Measurements from ENCODE around the gene ZNF70. TPM values are rescaled to one million over a fixed set of nuclear protein-coding genes. Genes with fewer than 3 reads are reported as not detected.

Gene ZNF70
- total and polyA plus RNA-seq, 7 donors, result 0.23 to 5.5 (median 2.6) TPM

DNA sequence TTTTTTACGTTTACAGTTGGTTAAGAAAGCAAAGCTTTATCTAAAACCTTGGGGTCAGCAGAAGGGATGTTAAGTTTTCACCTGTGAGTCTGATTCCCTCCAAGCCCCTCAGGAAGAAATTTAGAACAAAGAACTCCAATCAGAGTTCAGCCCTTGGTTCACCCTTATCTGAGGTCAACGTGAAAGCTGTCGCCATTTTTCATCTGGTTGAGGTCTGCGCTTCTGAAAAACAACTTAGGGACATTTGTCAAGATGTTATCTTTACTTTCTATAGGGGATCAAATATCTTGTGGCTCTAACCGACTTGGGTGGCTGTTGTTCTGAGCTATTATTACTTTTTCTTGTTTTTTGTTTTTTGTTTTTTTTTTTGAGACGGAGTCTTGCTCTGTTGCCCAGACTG, 30.1 kb downstream of the ZNF70 start:
- no peaks in the 10 kb centered on the region for H3K9me3 ChIP-seq
- no peak for TF ChIP-seq EP300 (IDR thresholded peaks at IDR 0.05)
- no peak for TF ChIP-seq POLR2AphosphoS5 (IDR thresholded peaks at IDR 0.05)
- TF ChIP-seq CTCF (IDR thresholded peaks at IDR 0.05), result no peak
- TF ChIP-seq POLR2A (IDR thresholded peaks at IDR 0.05), result no peak
- DNase-seq, result no peak
- no peaks in the 10 kb centered on the region for H3K36me3 ChIP-seq
- no peak overlapping the region for H3K4me3 ChIP-seq
- intact Hi-C loops (cut with DNase I), result no loop called here
- H3K4me1 ChIP-seq, result peaks cover 0 to 12% (median 11%) of the 10 kb centered on the region in 4 donors
- 84% methylated on average over 6 of the region's 6 CpGs for WGBS, 2 donors
- no peak overlapping the region for H3K27ac ChIP-seq
- H3K27me3 ChIP-seq, result no peaks in the 10 kb centered on the region

GRCh38 chr22:23718371-23719165, 32.3 kb downstream of the ZNF70 start:
- no peak for DNase-seq
- peaks cover 0 to 12% (median 6%) of the 10 kb centered on the region in 4 donors for H3K36me3 ChIP-seq
- H3K4me3 ChIP-seq, result no peak overlapping the region
- peaks cover 0 to 21% (median 14%) of the 10 kb centered on the region in 4 donors for H3K4me1 ChIP-seq
- TF ChIP-seq POLR2AphosphoS5 (IDR thresholded peaks at IDR 0.05) (no peak), EP300 (IDR thresholded peaks at IDR 0.05) (no peak), POLR2A (IDR thresholded peaks at IDR 0.05) (no peak), CTCF (IDR thresholded peaks at IDR 0.05) (no peak)
- H3K27ac ChIP-seq, result no peak overlapping the region
- no peaks in the 10 kb centered on the region for H3K9me3 ChIP-seq
- H3K27me3 ChIP-seq, result no peaks in the 10 kb centered on the region
- WGBS, 2 donors, result 85 to 88% methylated on average over 17 of the region's 17 CpGs
- intact Hi-C loops (cut with DNase I), result loop anchor here (5.0 kb wide), 2 partner anchors 49 to 139 kb away; partner anchors contain the start of genes CHCHD10 and SLC2A11

DNA sequence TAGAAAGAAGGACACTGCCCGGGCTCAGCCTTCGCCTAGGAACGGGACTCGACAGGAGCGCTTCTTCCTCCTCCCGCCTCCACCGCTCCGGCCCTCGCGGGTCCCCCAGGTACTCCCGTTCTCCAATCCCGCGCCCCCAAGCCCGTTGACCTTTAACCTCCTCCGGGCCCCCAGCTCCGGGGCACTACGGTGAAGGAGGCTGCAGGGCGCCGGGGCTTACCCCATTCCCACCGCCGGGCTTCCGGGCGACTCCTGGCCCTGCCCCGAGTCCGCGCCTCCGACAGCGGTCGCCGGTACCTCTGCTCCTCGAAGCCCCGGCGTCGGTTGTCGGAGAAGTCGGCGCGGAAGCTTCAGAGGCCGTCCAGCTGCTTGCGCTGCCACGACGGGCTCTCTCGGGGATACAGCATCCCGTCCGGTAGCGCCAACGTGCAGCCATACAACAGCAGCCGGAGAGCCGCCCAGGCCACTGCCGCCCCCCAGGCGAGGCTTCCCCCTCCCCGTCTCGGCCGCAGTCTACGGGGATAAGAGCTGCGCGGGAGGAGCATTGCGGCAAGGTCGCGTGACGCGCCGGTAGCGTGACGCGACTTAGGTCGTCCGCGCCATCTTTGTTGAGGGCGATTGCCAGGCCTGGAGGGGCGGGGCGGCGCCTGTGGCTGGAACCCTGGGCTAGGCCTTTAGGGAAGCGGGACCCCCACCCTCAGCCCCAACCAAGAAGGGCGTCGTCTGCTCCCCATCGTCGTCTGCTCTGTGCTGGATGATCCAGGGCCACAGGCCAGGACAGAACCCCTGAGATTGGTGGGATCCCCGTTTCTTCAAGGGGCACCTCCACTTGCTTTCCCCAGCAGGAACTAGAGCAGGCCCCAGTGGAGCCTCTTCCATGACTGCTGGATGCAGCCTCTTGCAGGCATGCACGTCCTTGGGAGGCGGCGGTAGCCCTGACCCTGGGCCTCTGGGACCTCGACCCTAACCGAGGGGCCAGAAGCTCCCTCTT, 33.8 kb downstream of the ZNF70 start:
- Histone ChIP-seq H3K27me3 (no peaks in the 10 kb centered on the region), H3K4me1 (peaks cover 0 to 21% (median 14%) of the 10 kb centered on the region in 4 donors), H3K4me3 (peak overlapping the region; percentile 68 to 89 (median 79)), H3K36me3 (peaks cover 0 to 26% (median 12%) of the 10 kb centered on the region in 4 donors), H3K9me3 (no peaks in the 10 kb centered on the region), H3K27ac (peak overlapping the region; percentile 70 to 81 (median 78))
- 6% methylated on average over 84 of the region's 84 CpGs for WGBS, 2 donors
- peak; percentile 47 to 77 for TF ChIP-seq POLR2A (IDR thresholded peaks at IDR 0.05)
- peak; percentile 86 to 97 (median 88) for TF ChIP-seq POLR2AphosphoS5 (IDR thresholded peaks at IDR 0.05)
- no peak for TF ChIP-seq EP300 (IDR thresholded peaks at IDR 0.05)
- TF ChIP-seq CTCF (IDR thresholded peaks at IDR 0.05), result no peak
- intact Hi-C loops (cut with DNase I), result loop anchor here (5.0 kb wide), 2 partner anchors 50 to 140 kb away; partner anchors contain the start of genes CHCHD10 and SLC2A11
- peak; percentile 93 for DNase-seq

DNA sequence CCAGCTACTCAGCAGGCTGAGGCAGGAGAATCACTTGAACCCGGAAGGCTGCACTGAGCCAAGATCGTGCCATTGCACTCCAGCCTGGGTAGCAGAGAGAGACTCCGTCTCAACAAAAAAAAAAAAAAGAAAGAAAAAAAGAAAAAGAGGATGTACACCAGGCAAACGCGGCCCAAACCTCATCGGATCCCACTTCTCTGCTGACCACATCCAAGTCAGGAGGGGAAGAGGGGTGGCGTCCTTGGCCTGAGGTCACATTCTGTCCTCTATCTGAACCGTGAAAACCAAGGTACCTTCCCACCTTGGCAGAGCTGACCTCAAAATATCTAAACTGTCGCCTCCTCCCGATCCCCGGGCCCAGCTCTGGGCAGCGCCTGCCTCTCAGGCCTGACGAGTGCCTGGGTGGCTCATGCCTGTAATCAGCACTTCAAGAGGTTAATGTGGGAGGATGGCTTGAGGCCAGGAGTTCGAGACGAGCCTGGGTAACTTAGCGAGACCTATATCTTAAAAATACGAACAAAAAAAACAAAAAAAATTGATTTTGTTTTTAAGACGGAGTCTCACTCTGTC, 35.0 kb downstream of the ZNF70 start:
- intact Hi-C loops (cut with DNase I), result loop anchor here (5.0 kb wide), 2 partner anchors 51 to 141 kb away; partner anchors contain the start of genes CHCHD10 and SLC2A11
- H3K4me3 ChIP-seq, result peak overlapping the region in 3 of 4 donors; percentile 68 to 83 (median 75)
- H3K36me3 ChIP-seq, result peaks cover 0 to 38% (median 21%) of the 10 kb centered on the region in 4 donors
- H3K9me3 ChIP-seq, result no peaks in the 10 kb centered on the region
- WGBS, 2 donors, result 76 to 84% methylated on average over 18 of the region's 18 CpGs
- no peak for TF ChIP-seq POLR2AphosphoS5 (IDR thresholded peaks at IDR 0.05)
- H3K27ac ChIP-seq, result no peak overlapping the region
- no peaks in the 10 kb centered on the region for H3K27me3 ChIP-seq
- H3K4me1 ChIP-seq, result peaks cover 0 to 21% (median 14%) of the 10 kb centered on the region in 4 donors
- DNase-seq, result no peak
